ENCODE data around the gene GLIPR1.

- TF ChIP-seq, protein P1, sequence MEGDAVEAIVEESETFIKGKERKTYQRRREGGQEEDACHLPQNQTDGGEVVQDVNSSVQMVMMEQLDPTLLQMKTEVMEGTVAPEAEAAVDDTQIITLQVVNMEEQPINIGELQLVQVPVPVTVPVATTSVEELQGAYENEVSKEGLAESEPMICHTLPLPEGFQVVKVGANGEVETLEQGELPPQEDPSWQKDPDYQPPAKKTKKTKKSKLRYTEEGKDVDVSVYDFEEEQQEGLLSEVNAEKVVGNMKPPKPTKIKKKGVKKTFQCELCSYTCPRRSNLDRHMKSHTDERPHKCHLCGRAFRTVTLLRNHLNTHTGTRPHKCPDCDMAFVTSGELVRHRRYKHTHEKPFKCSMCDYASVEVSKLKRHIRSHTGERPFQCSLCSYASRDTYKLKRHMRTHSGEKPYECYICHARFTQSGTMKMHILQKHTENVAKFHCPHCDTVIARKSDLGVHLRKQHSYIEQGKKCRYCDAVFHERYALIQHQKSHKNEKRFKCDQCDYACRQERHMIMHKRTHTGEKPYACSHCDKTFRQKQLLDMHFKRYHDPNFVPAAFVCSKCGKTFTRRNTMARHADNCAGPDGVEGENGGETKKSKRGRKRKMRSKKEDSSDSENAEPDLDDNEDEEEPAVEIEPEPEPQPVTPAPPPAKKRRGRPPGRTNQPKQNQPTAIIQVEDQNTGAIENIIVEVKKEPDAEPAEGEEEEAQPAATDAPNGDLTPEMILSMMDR (IDR thresholded peaks at IDR 0.05; ENCODE audit: insufficient read depth, low read length), result no peak
- TF ChIP-seq, protein P2, sequence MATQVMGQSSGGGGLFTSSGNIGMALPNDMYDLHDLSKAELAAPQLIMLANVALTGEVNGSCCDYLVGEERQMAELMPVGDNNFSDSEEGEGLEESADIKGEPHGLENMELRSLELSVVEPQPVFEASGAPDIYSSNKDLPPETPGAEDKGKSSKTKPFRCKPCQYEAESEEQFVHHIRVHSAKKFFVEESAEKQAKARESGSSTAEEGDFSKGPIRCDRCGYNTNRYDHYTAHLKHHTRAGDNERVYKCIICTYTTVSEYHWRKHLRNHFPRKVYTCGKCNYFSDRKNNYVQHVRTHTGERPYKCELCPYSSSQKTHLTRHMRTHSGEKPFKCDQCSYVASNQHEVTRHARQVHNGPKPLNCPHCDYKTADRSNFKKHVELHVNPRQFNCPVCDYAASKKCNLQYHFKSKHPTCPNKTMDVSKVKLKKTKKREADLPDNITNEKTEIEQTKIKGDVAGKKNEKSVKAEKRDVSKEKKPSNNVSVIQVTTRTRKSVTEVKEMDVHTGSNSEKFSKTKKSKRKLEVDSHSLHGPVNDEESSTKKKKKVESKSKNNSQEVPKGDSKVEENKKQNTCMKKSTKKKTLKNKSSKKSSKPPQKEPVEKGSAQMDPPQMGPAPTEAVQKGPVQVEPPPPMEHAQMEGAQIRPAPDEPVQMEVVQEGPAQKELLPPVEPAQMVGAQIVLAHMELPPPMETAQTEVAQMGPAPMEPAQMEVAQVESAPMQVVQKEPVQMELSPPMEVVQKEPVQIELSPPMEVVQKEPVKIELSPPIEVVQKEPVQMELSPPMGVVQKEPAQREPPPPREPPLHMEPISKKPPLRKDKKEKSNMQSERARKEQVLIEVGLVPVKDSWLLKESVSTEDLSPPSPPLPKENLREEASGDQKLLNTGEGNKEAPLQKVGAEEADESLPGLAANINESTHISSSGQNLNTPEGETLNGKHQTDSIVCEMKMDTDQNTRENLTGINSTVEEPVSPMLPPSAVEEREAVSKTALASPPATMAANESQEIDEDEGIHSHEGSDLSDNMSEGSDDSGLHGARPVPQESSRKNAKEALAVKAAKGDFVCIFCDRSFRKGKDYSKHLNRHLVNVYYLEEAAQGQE (IDR thresholded peaks at IDR 0.05; ENCODE audit: insufficient replicate concordance, low read depth), result no peak
Observed at GRCh38 chr12:75548879-75549278, 68.3 kb downstream of the GLIPR1 start.
